DMS 273 treated with DMSO at 0.1 percent for 48 hours (cell line): ENCODE measurements around the gene AKNA.

Experiments used
- DNase-seq: peaks from one replicate; lab custom pipeline; 2025; lab: John Stamatoyannopoulos, UW

AKNA gene

GRCh38 chr9:114287001-114287762 is 100.6 kb downstream of the AKNA start:
- DNase-seq = peak; percentile 70

- DNase-seq = no peak
Observed at GRCh38 chr9:114286146-114286679, 101.6 kb downstream of the AKNA start.

GRCh38 chr9:114285166-114285867 is 102.5 kb downstream of the AKNA start:
- DNase-seq = no peak

GRCh38 chr9:114284316-114285060 is 103.3 kb downstream of the AKNA start:
- no peak for DNase-seq
